Stimulated activated naive CD4-positive, alpha-beta T cell (primary cell): ENCODE results near the gene PIGK.
"Not testable (repeated sequence)": the region's sequence is repeated elsewhere in the genome, so short reads cannot be mapped to it uniquely, and the experiment has no call there.

Source experiments
- DNase-seq, 6 experiments: peaks; one replicate each; lab custom pipeline; 2025; lab: John Stamatoyannopoulos, UW

Gene PIGK

DNA sequence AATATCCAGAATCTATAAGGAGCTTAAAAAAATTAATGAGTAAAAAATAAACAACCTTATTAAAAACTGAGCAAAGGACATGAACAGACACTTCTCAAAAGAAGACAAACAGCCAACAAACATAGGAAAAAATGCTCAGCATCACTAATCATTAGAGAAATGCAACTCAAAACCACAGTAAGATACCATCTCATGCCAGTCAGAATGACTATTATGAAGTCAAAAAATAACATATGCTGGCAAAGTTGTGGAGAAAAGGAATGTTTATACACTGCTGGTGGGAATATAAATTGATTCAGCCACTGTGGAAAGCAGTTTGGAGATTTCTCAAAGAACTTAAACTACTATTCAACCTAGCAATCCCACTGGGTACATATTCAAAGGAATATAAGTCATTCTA lies 25.3 kb downstream of the PIGK start:
- no peak for DNase-seq

DNA sequence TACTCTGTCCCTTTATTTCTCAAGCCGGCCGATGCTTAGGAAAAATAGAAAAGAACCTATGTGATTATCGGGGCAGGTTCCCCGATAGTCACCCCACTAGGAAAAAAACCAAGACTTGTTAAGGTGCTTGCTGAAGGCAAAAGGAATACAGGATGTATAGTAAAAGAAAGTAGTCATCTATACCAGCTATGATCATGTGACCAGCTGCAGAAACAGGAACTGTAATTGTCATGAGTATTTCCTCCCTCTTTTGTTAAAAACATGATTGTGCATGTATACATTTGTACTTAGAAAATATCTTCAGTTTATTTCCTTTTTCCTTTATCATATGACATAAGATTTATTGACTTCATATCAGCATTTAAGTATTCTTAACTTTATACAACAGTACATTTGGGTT lies 30.5 kb downstream of the PIGK start:
- DNase-seq: no peak

DNA sequence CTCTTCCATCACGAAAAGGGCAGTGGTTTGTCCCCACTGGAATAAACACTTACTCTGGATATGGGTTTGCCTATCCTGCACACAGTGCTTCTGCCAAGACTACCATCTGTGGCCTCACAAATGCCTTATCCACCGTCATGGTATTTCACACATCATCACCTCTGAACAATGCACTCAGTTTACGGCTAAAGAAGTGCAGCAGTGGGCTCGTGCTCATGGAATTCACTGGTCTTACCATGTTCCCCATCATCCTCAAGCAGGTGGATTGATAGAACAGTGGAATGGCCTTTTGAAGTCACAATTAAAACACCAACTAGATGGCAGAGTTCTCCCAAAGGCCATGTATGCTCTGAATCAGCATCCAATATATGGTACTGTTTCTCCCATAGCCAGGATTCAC lies 32.3 kb downstream of the PIGK start:
- not testable (repeated sequence) for DNase-seq

DNA sequence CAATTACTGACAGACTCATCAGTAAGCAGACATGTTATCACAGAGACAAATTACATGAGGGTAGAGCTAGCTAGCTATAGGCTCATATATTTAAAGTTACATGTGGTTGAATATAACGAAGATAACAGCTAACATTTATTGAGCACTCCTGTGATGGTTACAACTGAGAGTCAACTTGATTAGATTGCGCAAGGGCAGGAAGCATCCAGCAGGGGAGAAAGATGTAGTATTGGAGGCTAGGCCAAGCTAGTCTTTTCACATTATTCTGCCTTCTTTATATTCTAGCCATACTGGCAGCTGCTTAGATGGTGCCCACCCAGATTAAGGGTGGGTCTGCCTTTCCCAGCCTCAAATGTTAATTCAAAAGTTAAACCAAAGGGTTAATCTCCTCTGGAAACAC lies 37.1 kb downstream of the PIGK start:
- no peak for DNase-seq

DNA sequence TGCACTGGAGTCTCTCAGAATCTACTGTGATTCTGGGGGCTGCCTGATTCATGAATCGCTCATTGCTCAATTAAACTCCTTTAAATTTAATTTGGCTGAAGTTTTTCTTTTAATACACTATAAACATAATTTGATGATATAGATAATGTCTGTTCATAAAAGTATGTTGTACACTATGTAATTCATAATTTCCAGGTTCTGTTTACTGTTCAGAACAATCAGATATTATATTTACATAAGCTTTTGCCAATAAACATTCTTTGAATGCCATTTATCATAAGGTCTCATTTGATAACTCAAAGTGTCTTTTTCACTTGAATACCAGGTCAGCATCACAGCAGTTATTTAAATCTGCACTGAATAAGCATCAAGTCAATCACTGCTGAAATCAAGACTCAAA lies 39.6 kb downstream of the PIGK start:
- DNase-seq: no peak

DNA sequence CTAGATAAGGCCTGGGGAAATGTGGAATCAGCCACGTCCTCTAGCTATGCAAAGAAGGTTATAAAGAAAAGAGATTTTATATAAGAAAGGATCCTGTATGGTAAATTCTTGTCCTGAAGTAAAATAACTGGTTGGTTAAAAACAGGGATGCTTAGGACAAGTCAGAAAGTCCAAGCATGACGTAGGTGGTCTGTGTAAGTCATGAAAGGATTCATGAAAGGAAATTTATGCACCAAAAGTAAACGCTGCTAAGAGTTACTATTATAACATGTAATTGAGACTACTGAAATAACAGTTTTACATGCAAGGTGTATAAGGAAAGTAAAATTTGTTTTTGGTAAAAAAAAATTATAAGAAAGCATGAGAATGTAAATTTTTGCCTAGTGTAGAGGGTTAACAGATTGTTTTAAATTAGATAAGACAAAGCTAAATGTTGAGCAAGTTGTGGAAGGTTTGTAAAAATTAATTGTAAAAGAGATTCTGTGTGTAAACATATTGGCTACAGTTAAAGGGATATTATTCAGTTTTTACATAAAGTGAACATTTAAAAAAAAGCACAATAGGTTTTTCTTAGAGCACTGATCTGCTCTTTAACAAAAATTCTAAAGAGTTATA lies 43.9 kb downstream of the PIGK start:
- DNase-seq: no peak

DNA sequence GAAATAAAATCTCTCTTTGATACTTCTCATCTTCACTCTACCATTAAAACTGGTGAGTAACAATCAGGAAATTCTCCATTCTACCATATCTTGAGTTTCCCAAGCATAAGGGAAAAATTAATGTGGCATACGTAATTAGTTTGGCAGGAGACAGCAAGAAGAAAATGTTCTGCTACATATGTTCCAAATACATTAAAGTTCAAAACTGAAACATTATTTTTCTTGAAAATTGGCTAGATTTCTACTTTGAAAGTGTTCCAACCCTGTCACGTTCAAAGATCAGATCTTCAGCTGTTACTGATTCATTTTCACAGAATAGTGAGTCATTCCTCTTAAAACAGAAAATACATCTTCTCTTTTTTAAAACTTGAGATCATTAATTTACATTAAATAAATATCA lies 48.5 kb downstream of the PIGK start:
- no peak for DNase-seq

DNA sequence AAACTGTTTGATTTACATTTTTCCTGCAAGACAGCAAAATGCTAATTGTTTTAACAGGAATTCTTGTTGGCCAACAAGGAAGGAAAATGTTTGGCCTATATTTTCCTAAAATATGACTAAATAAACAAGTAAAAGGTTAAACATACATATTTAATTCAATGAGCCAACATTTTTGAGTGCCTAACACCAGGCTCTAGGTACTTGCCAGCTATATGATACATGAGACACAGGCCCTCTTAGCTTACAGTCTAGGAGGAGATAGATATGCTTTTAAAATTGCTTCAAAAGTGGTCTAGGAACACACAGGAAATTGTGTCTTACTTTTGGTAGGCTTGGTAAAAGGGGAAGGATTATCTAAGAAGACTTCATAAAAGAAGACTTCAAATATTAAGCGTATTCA lies 50.9 kb downstream of the PIGK start:
- no peak for DNase-seq

DNA sequence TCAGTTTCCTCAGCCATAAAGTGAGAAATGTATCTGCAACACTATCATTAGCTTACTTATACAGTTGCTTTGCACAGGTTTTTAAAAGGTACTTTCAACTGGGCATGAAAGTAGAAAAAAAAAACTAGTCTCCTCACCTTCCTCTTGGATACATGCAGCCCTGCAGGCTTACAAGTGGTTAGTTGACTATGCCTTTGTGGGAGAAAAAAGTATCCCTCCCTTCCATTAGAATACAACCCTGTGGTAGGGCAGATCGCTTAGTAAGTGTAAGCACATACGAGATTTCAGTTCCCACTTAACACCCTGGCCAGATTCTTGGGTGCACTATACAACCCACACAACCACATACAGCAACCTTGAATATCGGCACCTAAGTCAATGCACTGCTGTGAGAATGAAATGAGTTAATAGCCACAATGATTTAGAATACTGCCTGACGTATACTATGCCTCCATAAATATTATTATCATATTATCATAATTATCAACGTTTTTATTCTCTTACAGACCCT lies 54.7 kb downstream of the PIGK start:
- DNase-seq: no peak

DNA sequence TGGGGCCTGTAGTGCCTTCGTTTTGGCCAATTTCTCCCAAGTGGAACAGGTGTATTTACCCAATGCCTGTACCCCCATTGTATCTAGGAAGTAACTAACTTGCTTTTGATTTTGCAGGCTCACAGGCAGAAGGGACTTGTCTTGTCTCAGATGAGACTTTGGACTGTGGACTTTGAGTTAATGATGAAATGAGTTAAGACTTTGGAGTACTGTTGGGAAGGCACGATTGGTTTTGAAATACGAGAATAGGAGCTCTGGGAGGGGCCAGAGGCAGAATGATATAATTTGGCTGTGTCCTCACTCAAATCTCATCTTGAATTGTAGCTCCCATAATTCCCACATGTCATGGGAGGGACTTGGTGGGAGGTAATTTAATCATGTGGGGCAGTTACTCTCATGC lies 59.5 kb downstream of the PIGK start:
- DNase-seq: not testable (repeated sequence)

DNA sequence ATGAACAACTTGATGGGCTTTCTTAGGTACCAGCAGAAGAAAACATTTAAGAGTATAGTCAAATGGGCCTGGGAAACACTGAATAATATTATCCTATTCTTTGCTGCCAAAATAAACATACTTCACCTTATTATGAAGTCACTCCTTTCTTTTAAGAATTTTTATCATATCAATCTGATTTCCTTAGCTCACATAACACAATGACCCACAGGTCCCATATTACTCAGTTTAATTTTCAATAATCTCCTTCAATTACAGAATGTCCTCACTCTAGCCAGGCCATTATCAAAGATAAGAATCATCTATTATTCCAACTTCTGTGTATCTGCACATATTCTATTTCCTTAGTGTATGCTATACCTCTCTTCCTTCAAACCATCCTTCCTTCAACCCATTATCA lies 63.0 kb downstream of the PIGK start:
- no peak for DNase-seq

DNA sequence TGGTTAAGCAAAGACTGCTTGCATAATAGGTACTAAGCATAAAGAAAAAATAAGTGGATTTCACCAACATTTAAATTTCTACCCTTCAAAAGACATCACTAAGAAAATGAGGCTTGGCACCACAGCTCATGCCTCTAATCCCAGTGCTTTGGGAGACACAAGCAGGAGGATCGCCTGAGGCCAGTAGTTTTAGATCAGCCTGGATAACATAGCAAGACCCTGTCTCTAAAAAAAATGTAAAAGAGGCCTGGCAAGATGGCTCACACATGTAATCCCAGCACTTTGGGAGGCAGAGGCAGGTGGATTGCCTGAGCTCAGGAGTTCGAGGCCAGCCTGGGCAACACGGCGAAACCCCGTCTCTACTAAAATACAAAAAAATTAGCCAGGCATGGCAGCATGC lies 73.0 kb downstream of the PIGK start:
- DNase-seq: no peak

DNA sequence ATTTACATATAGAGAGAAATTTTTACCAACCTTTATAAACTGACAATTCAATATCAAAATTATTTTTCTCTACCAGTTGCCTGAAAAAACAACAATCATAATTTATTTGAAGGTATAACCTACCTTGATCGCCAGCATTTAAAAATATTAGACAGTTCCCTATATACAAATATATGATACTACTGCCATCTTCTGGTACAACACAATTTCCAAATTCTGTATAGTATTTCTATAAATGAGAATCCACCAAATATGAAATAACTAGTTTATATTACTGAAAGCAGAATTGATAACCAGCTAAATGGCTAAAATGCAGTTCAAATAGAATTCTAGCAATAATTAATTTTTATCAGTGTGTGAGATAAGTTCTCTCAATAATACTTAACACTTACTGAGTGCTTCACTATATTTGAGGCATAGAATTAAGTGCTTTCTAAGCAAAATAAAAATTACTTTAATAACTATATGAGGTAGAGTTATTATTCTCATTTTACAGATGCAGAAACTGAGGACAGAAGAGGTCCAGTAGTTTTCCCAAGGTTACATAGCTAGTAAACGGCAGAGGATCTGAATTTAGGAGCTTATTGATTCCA lies 75.6 kb downstream of the PIGK start:
- DNase-seq: peak in 2 of 6 experiments; percentile 16 to 34

DNA sequence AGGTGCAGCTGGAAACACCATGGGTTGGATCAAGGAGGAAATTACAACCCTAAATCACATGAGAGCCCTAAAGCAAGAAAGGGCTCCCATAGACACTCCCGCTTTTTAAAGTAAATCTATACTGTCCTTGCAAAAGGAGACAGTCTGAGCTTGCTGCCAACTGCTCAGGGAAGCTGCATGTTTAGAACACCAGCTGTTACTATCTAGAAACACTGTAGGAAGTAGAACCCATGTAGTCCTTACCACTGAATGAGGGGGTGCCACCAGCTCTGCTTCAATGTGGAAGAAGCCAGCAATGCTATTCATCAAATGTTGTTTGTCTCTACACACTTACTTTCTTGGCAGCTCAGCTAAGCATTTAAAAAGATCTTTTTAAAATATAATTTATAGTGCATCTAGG lies 79.8 kb downstream of the PIGK start:
- no peak for DNase-seq

DNA sequence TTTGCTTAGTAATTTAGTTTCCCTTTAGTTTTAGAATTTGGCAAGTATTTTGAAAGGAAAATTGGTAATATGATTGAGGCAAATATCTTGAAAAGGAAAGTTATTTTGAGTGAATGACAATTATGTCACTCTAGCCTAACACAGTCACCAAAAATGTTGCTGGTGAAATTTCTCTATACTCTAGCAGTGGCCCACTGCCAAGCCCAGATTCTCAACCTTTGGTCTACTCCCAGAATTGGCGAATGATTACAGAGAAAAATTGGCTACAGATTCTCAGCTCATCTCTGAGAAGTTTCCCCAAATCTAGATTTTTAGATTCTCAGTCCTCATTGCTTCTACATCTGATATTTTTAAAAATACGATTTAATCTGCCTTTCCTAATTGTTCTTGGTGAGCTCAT lies 84.9 kb downstream of the PIGK start:
- DNase-seq: no peak

DNA sequence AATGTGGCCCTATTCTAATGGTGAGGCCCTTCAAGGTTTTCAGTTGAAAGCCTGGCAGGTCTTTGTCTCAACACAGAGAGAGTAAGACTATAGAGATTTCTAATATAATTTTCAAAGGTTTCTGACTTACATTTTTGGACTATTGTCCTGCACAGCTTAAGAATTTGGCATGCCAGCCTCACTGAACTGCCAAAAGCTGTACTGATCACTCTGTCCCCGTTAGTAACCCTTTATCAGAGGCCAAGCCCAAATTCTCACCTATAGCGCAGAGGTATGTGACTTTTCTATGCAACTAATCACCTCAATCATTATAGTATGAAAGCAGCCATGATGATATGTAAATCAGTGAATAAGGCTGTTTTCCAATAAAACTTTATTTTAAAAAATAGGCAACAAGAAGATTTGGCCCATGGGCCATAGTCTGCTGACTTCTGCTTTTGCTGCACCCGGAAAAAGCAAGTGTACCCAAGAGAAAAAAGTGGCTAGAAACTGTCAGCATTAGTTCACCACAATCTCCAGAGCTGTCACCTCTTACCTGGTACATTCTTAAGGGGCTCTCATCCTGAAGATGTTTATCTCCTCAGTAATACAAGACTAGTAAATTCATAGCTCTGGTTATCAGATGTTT lies 85.4 kb downstream of the PIGK start:
- DNase-seq: no peak

DNA sequence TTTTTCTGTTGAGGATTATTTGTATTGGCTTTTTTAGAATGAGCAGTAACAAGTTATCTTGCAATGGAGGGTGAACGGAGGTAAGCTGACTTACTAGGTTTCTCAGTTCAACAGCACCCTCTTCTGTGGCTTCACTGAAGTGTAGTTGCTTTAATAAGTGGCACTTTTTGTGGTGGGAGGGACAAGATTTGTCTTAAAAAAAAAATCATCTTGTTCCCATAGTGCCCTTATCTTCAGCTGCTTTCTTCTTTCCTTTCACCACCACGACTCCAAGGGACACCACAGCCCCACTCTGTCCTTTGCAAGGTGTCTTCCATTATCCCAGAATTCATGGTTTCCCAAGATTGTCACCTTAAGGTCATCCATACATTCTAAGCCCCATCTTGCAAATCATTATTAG lies 92.9 kb downstream of the PIGK start:
- peak in 3 of 6 experiments; percentile 12 to 43 (median 35) for DNase-seq

DNA sequence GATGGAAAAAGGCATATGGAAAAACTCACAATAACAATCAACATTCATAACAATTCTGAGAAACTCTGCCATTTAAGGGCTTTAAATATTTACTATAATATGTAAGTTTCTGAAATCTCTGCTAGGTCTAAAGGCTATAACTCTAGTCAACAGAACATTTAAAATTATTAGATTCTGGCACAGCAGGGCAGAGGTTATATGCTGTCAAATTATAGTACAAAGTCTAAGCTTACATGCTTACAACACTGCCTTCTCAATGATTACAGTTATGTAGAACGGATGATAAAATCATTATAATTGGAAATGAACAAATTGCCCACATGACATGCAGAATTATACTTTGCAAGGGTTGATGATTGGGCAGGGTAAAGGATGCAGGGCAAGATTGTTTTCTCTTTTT lies 97.7 kb downstream of the PIGK start:
- no peak for DNase-seq

DNA sequence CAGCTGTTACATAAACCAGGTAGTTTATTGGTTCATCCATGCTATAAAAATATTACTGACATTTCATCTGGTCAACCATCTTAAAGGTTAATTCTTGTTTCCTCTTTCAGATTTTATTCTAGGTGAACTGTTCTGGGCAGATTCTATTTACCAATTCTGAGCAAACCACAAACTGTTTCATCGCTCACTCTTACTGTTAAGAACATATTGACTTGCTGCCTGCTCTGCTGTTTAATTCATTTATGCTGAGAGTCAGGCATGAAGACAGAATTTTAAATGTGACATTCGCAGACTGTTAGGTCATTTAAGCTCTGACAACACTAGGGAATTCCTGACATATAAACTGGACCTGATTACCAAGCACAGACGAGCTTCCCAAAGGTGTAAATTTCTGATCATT lies 98.3 kb downstream of the PIGK start:
- DNase-seq: no peak

DNA sequence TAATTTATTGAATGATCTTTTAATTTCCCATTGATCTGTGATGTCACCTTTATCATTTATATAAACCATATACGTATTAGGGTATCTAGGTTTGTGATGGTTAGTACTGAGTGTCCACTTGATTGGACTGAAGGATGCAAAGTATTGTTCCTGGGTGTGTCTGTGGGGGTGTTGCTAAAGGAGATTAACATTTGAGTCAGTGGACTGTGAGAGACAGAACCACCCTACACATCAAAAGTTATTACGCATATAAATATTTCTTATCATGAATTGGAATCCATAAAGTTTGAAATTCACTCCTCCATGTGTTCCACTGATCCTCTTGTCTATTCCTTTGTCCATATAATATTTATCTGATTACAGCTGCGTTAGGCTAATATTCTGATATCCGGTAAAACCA lies 100.5 kb downstream of the PIGK start:
- no peak for DNase-seq

DNA sequence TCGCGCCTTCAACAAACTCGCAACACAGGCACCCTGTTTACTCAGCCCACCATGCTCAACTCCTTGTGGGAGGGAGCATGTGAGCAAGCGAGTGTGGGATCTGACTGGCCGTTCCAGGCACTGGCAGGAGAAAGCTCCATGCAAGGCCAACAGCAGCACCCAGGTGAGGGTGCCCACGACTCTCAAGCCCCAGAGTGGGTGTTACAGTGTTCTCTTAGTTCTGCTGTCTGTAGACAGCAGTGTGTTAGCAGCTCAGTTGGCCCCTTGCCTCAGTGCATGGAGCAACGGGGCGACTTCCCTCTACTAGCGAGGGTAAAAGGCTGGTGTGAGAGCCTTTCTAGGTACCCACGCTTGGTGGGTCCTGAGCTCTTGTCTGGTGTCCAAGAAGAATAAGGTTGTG lies 114.6 kb downstream of the PIGK start:
- DNase-seq: no peak

DNA sequence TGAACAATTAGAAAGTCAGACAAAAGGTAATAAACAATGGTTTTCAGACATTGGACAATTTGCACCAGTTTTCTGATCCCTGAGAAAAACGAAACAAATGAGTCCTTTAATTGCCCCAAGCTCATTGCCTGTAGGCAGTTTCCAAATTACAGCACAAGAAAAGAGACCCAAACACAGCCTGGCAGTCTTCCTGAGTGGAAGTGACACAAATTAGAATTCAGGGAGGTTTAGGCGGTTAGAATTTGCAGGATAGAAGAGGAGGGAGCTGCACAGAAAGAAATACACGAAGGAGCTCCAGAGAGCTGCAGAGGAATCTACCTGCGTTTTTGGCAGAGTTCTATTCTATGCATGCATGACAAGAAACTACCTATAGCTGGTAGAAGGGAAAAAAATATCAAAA lies 115.7 kb downstream of the PIGK start:
- no peak for DNase-seq

DNA sequence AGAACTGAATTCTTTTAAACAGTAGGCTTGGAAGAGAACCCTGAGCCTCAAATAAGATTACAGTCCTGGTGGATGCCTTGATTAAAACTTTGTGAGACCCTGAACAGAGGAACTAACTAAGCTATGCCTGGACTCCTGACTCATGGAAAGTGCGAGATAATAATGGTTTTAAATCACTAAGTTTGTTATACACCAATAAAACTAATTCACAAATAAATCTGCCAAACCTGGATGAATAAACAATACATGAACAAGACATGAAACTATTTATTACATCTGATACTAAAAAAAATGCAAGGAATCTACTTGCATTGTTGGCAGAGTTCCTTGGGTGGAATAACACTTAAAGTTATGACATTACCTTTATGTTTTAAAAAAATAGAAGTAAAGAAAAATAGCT lies 118.4 kb downstream of the PIGK start:
- no peak for DNase-seq
